ENCODE results near the gene DLX2.
A peak's percentile ranks its signal among the peaks of the same experiment; 100 is the strongest.

DLX2 gene

GRCh38 chr2:172086241-172087206 lies 16.2 kb downstream of the DLX2 start:
- H3K79me2 ChIP-seq (ENCODE audit: control insufficient read depth, insufficient read depth, low read length, unreplicated experiment) = peaks cover 18% of the 10 kb centered on the region
- no peaks in the 10 kb centered on the region for H3K36me3 ChIP-seq (ENCODE audit: insufficient read depth, low read length)
- H3K27me3 ChIP-seq (ENCODE audit: insufficient read depth, low read length) = 0 out of 2 replicates have a peak, but pooled peaks cover 7% of the 10 kb centered on the region
- H3K4me3 ChIP-seq (ENCODE audit: low read depth, low read length) = peak overlapping the region; percentile 85
- H2AFZ ChIP-seq (ENCODE audit: low read length, unreplicated experiment) = peak overlapping the region; percentile 64
- no peak overlapping the region for H3K27ac ChIP-seq (ENCODE audit: low read depth, low read length)
- peaks cover 18% of the 10 kb centered on the region for H3K4me1 ChIP-seq (ENCODE audit: control insufficient read depth, insufficient read depth, low read length, unreplicated experiment)

- H3K36me3 ChIP-seq (ENCODE audit: insufficient read depth, low read length) = no peaks in the 10 kb centered on the region
- H2AFZ ChIP-seq (ENCODE audit: low read length, unreplicated experiment) = peak within 1 kb of the TSS; percentile 96
- H3K4me1 ChIP-seq (ENCODE audit: control insufficient read depth, insufficient read depth, low read length, unreplicated experiment) = peaks cover 18% of the 10 kb centered on the region
- 0 out of 2 replicates have a peak, but pooled peaks cover 7% of the 10 kb centered on the region for H3K27me3 ChIP-seq (ENCODE audit: insufficient read depth, low read length)
- peak within 1 kb of the TSS; percentile 85 for H3K4me3 ChIP-seq (ENCODE audit: low read depth, low read length)
- H3K27ac ChIP-seq (ENCODE audit: low read depth, low read length) = peak within 1 kb of the TSS; percentile 73
- peaks cover 18% of the 10 kb centered on the region for H3K79me2 ChIP-seq (ENCODE audit: control insufficient read depth, insufficient read depth, low read length, unreplicated experiment)
These were observed 17.1 kb downstream of the DLX2 start, which contains the start of gene DLX1 for GRCh38 chr2:172085460-172086159. TSS of gene DLX1 (plus strand) at chr2:172085507. CDS start at chr2:172085678, 171 bp downstream.

GRCh38 chr2:172084645-172085459 lies 17.8 kb downstream of the DLX2 start:
- Histone ChIP-seq H3K4me3 (ENCODE audit: low read depth, low read length) (peak overlapping the region; percentile 85), H3K36me3 (ENCODE audit: insufficient read depth, low read length) (no peaks in the 10 kb centered on the region), H3K27ac (ENCODE audit: low read depth, low read length) (peak overlapping the region; percentile 73), H3K79me2 (ENCODE audit: control insufficient read depth, insufficient read depth, low read length, unreplicated experiment) (peaks cover 18% of the 10 kb centered on the region), H2AFZ (ENCODE audit: low read length, unreplicated experiment) (peak overlapping the region; percentile 96), H3K4me1 (ENCODE audit: control insufficient read depth, insufficient read depth, low read length, unreplicated experiment) (peaks cover 18% of the 10 kb centered on the region), H3K27me3 (ENCODE audit: insufficient read depth, low read length) (0 out of 2 replicates have a peak, but pooled peaks cover 7% of the 10 kb centered on the region)

- no peaks in the 10 kb centered on the region for H3K36me3 ChIP-seq (ENCODE audit: insufficient read depth, low read length)
- H3K4me1 ChIP-seq (ENCODE audit: control insufficient read depth, insufficient read depth, low read length, unreplicated experiment) = peaks cover 18% of the 10 kb centered on the region
- H3K27ac ChIP-seq (ENCODE audit: low read depth, low read length) = peak overlapping the region; percentile 73
- peak overlapping the region; percentile 96 for H2AFZ ChIP-seq (ENCODE audit: low read length, unreplicated experiment)
- H3K27me3 ChIP-seq (ENCODE audit: insufficient read depth, low read length) = 0 out of 2 replicates have a peak, but pooled peaks cover 7% of the 10 kb centered on the region
- peak overlapping the region; percentile 85 for H3K4me3 ChIP-seq (ENCODE audit: low read depth, low read length)
- H3K79me2 ChIP-seq (ENCODE audit: control insufficient read depth, insufficient read depth, low read length, unreplicated experiment) = peaks cover 18% of the 10 kb centered on the region
These were observed 18.4 kb downstream of the DLX2 start for GRCh38 chr2:172084395-172084644.

- peak overlapping the region; percentile 85 for H3K4me3 ChIP-seq (ENCODE audit: low read depth, low read length)
- 0 out of 2 replicates have a peak, but pooled peaks cover 7% of the 10 kb centered on the region for H3K27me3 ChIP-seq (ENCODE audit: insufficient read depth, low read length)
- no peaks in the 10 kb centered on the region for H3K36me3 ChIP-seq (ENCODE audit: insufficient read depth, low read length)
- H3K4me1 ChIP-seq (ENCODE audit: control insufficient read depth, insufficient read depth, low read length, unreplicated experiment) = peaks cover 18% of the 10 kb centered on the region
- H3K79me2 ChIP-seq (ENCODE audit: control insufficient read depth, insufficient read depth, low read length, unreplicated experiment) = peaks cover 18% of the 10 kb centered on the region
- H2AFZ ChIP-seq (ENCODE audit: low read length, unreplicated experiment) = peak overlapping the region; percentile 96
- peak overlapping the region; percentile 73 for H3K27ac ChIP-seq (ENCODE audit: low read depth, low read length)
These were observed 18.9 kb downstream of the DLX2 start for GRCh38 chr2:172083628-172084394.

- no peaks in the 10 kb centered on the region for H3K36me3 ChIP-seq (ENCODE audit: insufficient read depth, low read length)
- H3K79me2 ChIP-seq (ENCODE audit: control insufficient read depth, insufficient read depth, low read length, unreplicated experiment) = peaks cover 18% of the 10 kb centered on the region
- H3K27ac ChIP-seq (ENCODE audit: low read depth, low read length) = no peak overlapping the region
- H2AFZ ChIP-seq (ENCODE audit: low read length, unreplicated experiment) = no peak overlapping the region
- peak overlapping the region; percentile 85 for H3K4me3 ChIP-seq (ENCODE audit: low read depth, low read length)
- H3K4me1 ChIP-seq (ENCODE audit: control insufficient read depth, insufficient read depth, low read length, unreplicated experiment) = peaks cover 18% of the 10 kb centered on the region
- 0 out of 2 replicates have a peak, but pooled peaks cover 7% of the 10 kb centered on the region for H3K27me3 ChIP-seq (ENCODE audit: insufficient read depth, low read length)
These were observed 19.6 kb downstream of the DLX2 start for GRCh38 chr2:172082944-172083627.

GRCh38 chr2:172082105-172082943 lies 20.4 kb downstream of the DLX2 start:
- Histone ChIP-seq H3K27ac (ENCODE audit: low read depth, low read length) (no peak overlapping the region), H3K27me3 (ENCODE audit: insufficient read depth, low read length) (0 out of 2 replicates have a peak, but pooled peaks cover 7% of the 10 kb centered on the region), H3K4me3 (ENCODE audit: low read depth, low read length) (no peak overlapping the region), H3K36me3 (ENCODE audit: insufficient read depth, low read length) (no peaks in the 10 kb centered on the region), H3K4me1 (ENCODE audit: control insufficient read depth, insufficient read depth, low read length, unreplicated experiment) (peaks cover 18% of the 10 kb centered on the region), H2AFZ (ENCODE audit: low read length, unreplicated experiment) (no peak overlapping the region), H3K79me2 (ENCODE audit: control insufficient read depth, insufficient read depth, low read length, unreplicated experiment) (peaks cover 14% of the 10 kb centered on the region)

GRCh38 chr2:172081221-172082022 lies 21.3 kb downstream of the DLX2 start:
- no peak overlapping the region for H3K27ac ChIP-seq (ENCODE audit: low read depth, low read length)
- H3K4me3 ChIP-seq (ENCODE audit: low read depth, low read length) = no peak overlapping the region
- peaks cover 10% of the 10 kb centered on the region for H3K4me1 ChIP-seq (ENCODE audit: control insufficient read depth, insufficient read depth, low read length, unreplicated experiment)
- H3K36me3 ChIP-seq (ENCODE audit: insufficient read depth, low read length) = no peaks in the 10 kb centered on the region
- H3K27me3 ChIP-seq (ENCODE audit: insufficient read depth, low read length) = 0 out of 2 replicates have a peak, but pooled peaks cover 7% of the 10 kb centered on the region
- peaks cover 5% of the 10 kb centered on the region for H3K79me2 ChIP-seq (ENCODE audit: control insufficient read depth, insufficient read depth, low read length, unreplicated experiment)
- no peak overlapping the region for H2AFZ ChIP-seq (ENCODE audit: low read length, unreplicated experiment)

Data from ACC112 (cell line).